ENCODE results near the gene MLF2.
A peak's percentile ranks its signal among the peaks of the same experiment; 100 is the strongest.
"Not testable (repeated sequence)": the region's sequence is repeated elsewhere in the genome, so short reads cannot be mapped to it uniquely, and the experiment has no call there.

Gene MLF2

GRCh38 chr12:6764011-6764828 is 11.3 kb upstream of the MLF2 start:
- DNase-seq = peak; percentile 32 to 49

- no peak for DNase-seq
Observed at GRCh38 chr12:6763380-6763779, 10.4 kb upstream of the MLF2 start.

GRCh38 chr12:6759741-6760140 is 6.8 kb upstream of the MLF2 start:
- DNase-seq = no peak

GRCh38 chr12:6758506-6759095 is 5.7 kb upstream of the MLF2 start:
- no peak for DNase-seq

GRCh38 chr12:6757028-6757690 is 4.2 kb upstream of the MLF2 start:
- no peak for DNase-seq

GRCh38 chr12:6754411-6754810 is 1.5 kb upstream of the MLF2 start:
- no peak for DNase-seq

- DNase-seq = no peak
Observed at GRCh38 chr12:6753772-6754356, 923 bp upstream of the MLF2 start.

GRCh38 chr12:6752167-6752920 is 597 bp downstream of the MLF2 start:
- DNase-seq = peak; percentile 40 to 48

- no peak for DNase-seq
Observed at GRCh38 chr12:6751767-6752166, 1.2 kb downstream of the MLF2 start.

GRCh38 chr12:6750506-6750905 is 2.4 kb downstream of the MLF2 start:
- no peak for DNase-seq

GRCh38 chr12:6748761-6749160 is 4.2 kb downstream of the MLF2 start:
- DNase-seq = no peak

GRCh38 chr12:6747216-6747615 is 5.7 kb downstream of the MLF2 start:
- DNase-seq = no peak

- no peak for DNase-seq
Observed at GRCh38 chr12:6745741-6746525, 7.0 kb downstream of the MLF2 start.

- DNase-seq = not testable (repeated sequence)
Observed at GRCh38 chr12:6743300-6743699, 9.6 kb downstream of the MLF2 start.

GRCh38 chr12:6742834-6743233 is 10.1 kb downstream of the MLF2 start:
- DNase-seq = no peak

- DNase-seq = not testable (repeated sequence)
Observed at GRCh38 chr12:6742080-6742479, 10.9 kb downstream of the MLF2 start.

GRCh38 chr12:6736754-6737153 is 16.2 kb downstream of the MLF2 start:
- DNase-seq = no peak

- DNase-seq = peak; percentile 33 to 46
Observed at GRCh38 chr12:6735448-6736191, 17.3 kb downstream of the MLF2 start.

GRCh38 chr12:6734506-6735387 is 18.2 kb downstream of the MLF2 start:
- no peak for DNase-seq

- DNase-seq = no peak
Observed at GRCh38 chr12:6730169-6730568, 22.8 kb downstream of the MLF2 start.

Measured in stimulated activated CD4-positive, alpha-beta T cell treated with anti-CD3 and anti-CD28 coated beads, Interleukin-2, amount 100 ng/mL, for 24 hours (primary cell).